ENCODE measurements around the gene LEKR1. TPM values are rescaled to one million over a fixed set of nuclear protein-coding genes. Genes with fewer than 3 reads are reported as not detected.

LEKR1 gene
- total RNA-seq, 1 donor from 2014 or later, result under 0.01 TPM

- no peak overlapping the region for H3K4me3 ChIP-seq (ENCODE audit: low read depth, low read length)
- no peaks in the 10 kb centered on the region for H3K36me3 ChIP-seq (ENCODE audit: control insufficient read depth, insufficient read depth, low read length)
- no peak for TF ChIP-seq CTCF (IDR thresholded peaks at IDR 0.05; ENCODE audit: insufficient read depth, low read length, severe bottlenecking)
- FAIRE-seq, result no peak
- no peaks in the 10 kb centered on the region for H3K27me3 ChIP-seq (ENCODE audit: control insufficient read depth, insufficient read depth, low read length)
- DNase-seq (ENCODE audit: low read depth), result no peak
Measured at GRCh38 chr3:156801746-156802145, 24.4 kb upstream of the LEKR1 start.

GRCh38 chr3:156802821-156803606 is 23.1 kb upstream of the LEKR1 start:
- no peaks in the 10 kb centered on the region for H3K36me3 ChIP-seq (ENCODE audit: control insufficient read depth, insufficient read depth, low read length)

GRCh38 chr3:156803952-156804741 is 22.0 kb upstream of the LEKR1 start:
- H3K27me3 ChIP-seq (ENCODE audit: control insufficient read depth, insufficient read depth, low read length), result no peaks in the 10 kb centered on the region

More at GRCh38 chr3:156802821-156803606, 23.1 kb upstream of the LEKR1 start:
- H3K27me3 ChIP-seq (ENCODE audit: control insufficient read depth, insufficient read depth, low read length), result no peaks in the 10 kb centered on the region
- H3K4me3 ChIP-seq (ENCODE audit: low read depth, low read length), result no peak overlapping the region
- DNase-seq (ENCODE audit: low read depth) (no peak), FAIRE-seq (no peak)
- TF ChIP-seq CTCF (IDR thresholded peaks at IDR 0.05; ENCODE audit: insufficient read depth, low read length, severe bottlenecking), result no peak

GRCh38 chr3:156806698-156807097 is 19.5 kb upstream of the LEKR1 start:
- Histone ChIP-seq H3K36me3 (ENCODE audit: control insufficient read depth, insufficient read depth, low read length) (no peaks in the 10 kb centered on the region), H3K27me3 (ENCODE audit: control insufficient read depth, insufficient read depth, low read length) (no peaks in the 10 kb centered on the region), H3K4me3 (ENCODE audit: low read depth, low read length) (no peak overlapping the region)
- TF ChIP-seq CTCF (IDR thresholded peaks at IDR 0.05; ENCODE audit: insufficient read depth, low read length, severe bottlenecking), result no peak
- FAIRE-seq, result no peak
- no peak for DNase-seq (ENCODE audit: low read depth)

More at GRCh38 chr3:156803952-156804741, 22.0 kb upstream of the LEKR1 start:
- no peak for TF ChIP-seq CTCF (IDR thresholded peaks at IDR 0.05; ENCODE audit: insufficient read depth, low read length, severe bottlenecking)
- FAIRE-seq, result peak; percentile 47
- no peaks in the 10 kb centered on the region for H3K36me3 ChIP-seq (ENCODE audit: control insufficient read depth, insufficient read depth, low read length)
- DNase-seq (ENCODE audit: low read depth), result no peak
- H3K4me3 ChIP-seq (ENCODE audit: low read depth, low read length), result no peak overlapping the region

GRCh38 chr3:156808025-156808424 is 18.1 kb upstream of the LEKR1 start:
- DNase-seq (ENCODE audit: low read depth), result peak; percentile 84

More at GRCh38 chr3:156808025-156808424, 18.1 kb upstream of the LEKR1 start:
- no peak overlapping the region for H3K4me3 ChIP-seq (ENCODE audit: low read depth, low read length)
- no peak for FAIRE-seq
- no peaks in the 10 kb centered on the region for H3K27me3 ChIP-seq (ENCODE audit: control insufficient read depth, insufficient read depth, low read length)
- H3K36me3 ChIP-seq (ENCODE audit: control insufficient read depth, insufficient read depth, low read length), result no peaks in the 10 kb centered on the region
- no peak for TF ChIP-seq CTCF (IDR thresholded peaks at IDR 0.05; ENCODE audit: insufficient read depth, low read length, severe bottlenecking)
